OCI-M2 (cell line): ENCODE results near the gene NME5.
"Not testable (repeated sequence)": the region's sequence is repeated elsewhere in the genome, so short reads cannot be mapped to it uniquely, and the experiment has no call there.

Source experiments
- DNase-seq: peaks from one replicate; lab custom pipeline; 2025; ENCODE audit not compliant: unreplicated experiment; lab: John Stamatoyannopoulos, UW

NME5 gene

DNA sequence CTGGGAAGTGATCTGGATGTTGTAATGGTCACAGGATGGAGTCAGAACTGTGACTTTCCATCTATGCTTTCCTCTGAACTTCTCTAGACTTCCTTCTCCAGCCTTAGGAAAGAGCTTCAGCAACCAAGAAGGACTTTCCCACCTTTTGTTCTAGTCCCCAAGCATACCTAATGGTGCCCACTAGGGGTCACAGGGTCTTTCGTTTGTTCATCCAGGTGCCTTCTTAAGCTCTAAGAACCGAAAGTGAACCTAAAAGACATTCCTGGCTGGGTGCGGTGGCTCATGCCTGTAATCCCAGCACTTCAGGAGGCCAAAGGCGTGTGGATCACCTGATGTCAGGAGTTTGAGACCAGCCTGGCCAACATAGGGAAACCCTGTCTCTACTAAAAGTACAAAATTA lies 57.2 kb downstream of the NME5 start:
- DNase-seq, result no peak

DNA sequence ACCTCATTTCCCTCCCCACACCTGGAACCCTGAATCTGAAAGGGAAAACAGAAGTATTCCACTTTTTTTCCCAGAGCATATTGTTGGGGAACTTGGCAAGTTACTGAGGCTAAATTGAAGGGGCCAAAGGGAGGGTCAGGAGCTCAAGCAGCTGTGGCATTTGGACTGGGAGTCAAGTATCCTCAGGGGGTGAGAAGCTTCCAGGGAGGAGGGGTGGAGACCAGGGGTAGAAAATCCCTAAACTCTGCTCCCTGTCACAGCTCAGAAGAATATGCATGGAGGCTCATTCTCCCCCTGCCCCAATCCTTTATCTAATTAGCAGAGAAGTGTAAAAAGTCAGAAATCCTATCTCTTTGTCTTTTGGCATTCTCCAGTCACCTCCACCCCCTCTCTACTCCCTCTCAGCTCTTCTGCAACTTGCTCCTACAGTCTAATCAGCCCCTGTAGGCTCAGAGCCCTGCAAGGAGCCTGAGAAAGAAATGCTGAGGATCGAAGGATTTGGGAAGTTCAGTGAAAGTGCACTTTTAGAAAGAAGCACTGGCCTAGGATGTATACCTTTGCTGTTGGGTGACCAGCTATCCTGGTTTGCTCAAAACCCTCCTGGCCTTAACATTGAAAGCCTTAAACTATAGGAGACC lies 61.1 kb downstream of the NME5 start:
- DNase-seq, result no peak

DNA sequence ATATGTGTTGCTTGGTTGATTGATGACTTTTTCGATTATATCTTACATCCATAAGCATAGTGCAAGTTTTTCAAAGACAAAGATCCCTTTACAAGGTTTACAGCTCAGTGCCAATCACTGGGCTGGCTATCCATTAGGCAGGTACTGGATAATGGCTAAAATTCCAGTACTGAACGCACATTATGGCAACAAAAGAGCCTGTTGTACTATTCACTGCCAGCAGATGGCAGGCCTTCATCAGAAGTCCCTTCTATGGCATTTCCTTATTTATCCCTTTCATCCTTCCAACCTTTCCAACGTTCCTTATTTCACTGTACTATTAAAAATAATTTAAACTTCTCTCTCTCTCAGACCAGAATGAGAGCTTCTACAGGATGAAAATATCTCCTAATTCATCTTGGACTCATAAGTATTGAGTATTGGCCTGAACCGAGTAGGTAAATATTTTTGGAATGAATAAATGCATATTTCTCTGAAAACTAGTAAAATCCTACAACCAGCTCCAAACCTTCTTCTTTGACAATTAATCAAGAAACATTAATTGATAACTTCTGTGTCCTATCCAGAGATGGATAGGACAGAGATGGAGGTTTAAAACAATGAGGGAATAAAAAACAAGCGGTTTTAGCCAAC lies 62.0 kb downstream of the NME5 start:
- DNase-seq, result no peak

DNA sequence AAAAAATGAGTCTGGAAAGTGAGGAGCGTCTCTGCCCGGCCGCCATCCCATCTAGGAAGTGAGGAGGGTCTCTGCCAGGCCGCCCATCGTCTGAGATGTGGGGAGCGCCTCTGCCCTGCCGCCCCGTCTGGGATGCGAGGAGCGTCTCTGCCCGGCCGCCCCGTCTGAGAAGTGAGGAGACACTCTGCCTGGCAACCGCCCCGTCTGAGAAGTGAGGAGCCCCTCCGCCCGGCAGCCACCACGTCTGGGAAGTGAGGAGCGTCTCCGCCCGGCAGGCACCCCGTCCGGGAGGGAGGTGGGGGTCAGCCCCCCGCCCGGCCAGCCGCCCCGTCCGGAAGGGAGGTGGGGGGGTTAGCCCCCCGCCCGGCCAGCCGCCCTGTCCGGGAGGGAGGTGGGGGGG lies 69.2 kb downstream of the NME5 start:
- not testable (repeated sequence) for DNase-seq

DNA sequence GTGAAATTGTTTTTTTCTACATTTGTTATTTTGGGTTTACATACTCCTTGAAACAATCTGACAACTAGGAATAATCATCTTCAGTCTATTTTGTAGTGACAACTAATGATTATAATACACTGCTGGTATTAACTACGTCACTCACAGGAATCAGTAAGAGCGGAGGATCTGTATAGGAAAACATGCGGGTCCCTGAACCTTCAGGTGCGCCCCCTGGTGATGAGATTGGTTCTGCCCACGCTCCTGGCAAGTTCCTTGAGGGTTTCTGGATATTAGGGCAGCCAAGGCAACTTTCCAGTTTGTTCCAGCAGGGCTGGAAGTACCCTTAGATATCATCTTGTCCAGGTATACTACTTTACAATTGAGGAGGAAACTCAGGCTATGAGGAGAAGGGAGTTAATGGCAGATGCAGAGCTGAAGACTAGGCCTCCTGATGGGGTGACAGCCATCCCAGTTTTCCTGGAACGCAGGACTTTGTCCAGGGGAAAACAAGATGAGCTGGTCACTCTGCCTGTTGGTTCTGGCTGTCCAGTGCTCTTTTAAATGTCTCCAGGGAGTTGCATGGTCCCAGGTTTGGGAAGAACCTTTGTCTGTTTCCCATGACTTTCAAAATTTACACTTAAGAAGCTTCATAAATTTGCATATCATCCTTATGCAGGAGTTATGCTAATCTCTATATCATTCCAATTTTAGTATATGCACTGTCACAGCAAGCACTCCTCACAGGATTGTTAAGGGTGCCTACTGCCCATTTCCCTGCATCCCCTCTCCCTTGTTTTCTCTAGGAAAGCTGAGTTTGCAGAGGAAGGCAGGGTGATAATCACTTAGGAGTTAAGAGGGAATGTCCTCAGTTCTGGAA lies 70.3 kb downstream of the NME5 start:
- no peak for DNase-seq

DNA sequence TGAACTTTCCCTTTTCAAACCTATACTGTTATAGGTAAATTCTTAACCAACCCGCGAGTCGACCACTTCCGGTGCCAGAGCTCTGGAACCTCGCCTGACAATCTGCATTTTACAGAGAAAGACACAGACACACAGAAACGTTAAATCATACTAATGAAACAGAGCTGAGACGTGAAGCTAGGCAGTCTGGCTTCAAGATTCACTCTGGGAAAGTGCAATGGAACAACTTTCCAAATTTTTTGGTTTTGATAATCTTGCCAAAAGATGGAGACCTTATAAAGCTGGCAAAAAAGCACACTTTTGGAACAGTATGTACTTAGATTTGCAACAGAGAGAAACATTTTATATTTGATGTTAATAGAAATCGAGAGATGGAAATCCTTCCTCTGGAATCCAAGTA lies 71.3 kb downstream of the NME5 start:
- DNase-seq, result no peak
